Measurements from ENCODE around the gene CHAC1. TPM values are rescaled to one million over a fixed set of nuclear protein-coding genes. Genes with fewer than 3 reads are reported as not detected.

The CHAC1 gene
- total RNA-seq, 1 experiment from 2014 or later: 48.7 TPM

DNA sequence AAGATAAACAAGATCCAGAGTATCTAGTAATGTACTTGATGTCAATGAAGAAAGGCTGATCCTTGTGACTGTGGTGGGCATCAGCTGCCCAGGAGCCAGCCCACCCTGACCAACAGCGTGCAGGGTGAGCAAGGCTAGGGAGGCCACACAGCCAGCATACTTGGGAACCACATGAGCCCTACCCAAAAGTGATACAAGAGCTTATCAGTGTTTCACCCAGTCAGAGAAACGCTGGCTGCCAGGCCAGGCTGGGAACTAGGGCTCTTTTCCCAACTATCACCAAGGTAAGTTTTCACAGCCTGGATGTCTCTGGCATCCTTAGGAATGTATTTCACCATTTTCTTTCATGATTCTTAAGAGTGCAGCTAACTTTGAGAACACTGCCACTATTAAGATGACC, 24.9 kb downstream of the CHAC1 start:
- no peaks in the 10 kb centered on the region for H3K9me3 Mint-ChIP-seq
- no peak overlapping the region for H3K14ac ChIP-seq (ENCODE audit: insufficient read depth, low read length)
- WGBS (ENCODE audit: extremely low coverage, insufficient read length, low lambda C conversion rate): no CpG with 5 or more reads among the region's 2 CpGs
- TF ChIP-seq, protein P1, sequence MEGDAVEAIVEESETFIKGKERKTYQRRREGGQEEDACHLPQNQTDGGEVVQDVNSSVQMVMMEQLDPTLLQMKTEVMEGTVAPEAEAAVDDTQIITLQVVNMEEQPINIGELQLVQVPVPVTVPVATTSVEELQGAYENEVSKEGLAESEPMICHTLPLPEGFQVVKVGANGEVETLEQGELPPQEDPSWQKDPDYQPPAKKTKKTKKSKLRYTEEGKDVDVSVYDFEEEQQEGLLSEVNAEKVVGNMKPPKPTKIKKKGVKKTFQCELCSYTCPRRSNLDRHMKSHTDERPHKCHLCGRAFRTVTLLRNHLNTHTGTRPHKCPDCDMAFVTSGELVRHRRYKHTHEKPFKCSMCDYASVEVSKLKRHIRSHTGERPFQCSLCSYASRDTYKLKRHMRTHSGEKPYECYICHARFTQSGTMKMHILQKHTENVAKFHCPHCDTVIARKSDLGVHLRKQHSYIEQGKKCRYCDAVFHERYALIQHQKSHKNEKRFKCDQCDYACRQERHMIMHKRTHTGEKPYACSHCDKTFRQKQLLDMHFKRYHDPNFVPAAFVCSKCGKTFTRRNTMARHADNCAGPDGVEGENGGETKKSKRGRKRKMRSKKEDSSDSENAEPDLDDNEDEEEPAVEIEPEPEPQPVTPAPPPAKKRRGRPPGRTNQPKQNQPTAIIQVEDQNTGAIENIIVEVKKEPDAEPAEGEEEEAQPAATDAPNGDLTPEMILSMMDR (conservative IDR thresholded peaks at IDR 0.05): no peak
- no peaks in the 10 kb centered on the region for H4K20me1 ChIP-seq (ENCODE audit: control insufficient read depth, insufficient read depth, insufficient read length)
- H3K4me2 ChIP-seq (ENCODE audit: insufficient read depth, insufficient read length, low read length): no peak overlapping the region
- H3K9ac ChIP-seq (ENCODE audit: extremely low read depth, insufficient read length, low read length): no peak overlapping the region
- no peak overlapping the region for H4K8ac ChIP-seq (replicated peaks; ENCODE audit: insufficient read length, low read depth, low read length)
- H3K18ac ChIP-seq (ENCODE audit: insufficient read length, low read depth, low read length): no peak overlapping the region
- 0 out of 7 replicates have a peak overlapping the region, but pooled peaks of 1 of the 3 experiments have one; percentile 42 for H3K27ac Mint-ChIP-seq
- no peak overlapping the region for H3T11ph ChIP-seq (ENCODE audit: low read length)
- peaks cover 27 to 74% (median 66%) of the 10 kb centered on the region in 3 experiments for H3K36me3 Mint-ChIP-seq (ENCODE audit: insufficient read depth in 1 of 3, low read depth in 3 of 3)
- no peaks in the 10 kb centered on the region for H3K4me1 Mint-ChIP-seq
- no peak for DNase-seq
- H2AFZ ChIP-seq (ENCODE audit: low read length): no peak overlapping the region
- no peak overlapping the region for H3K27ac ChIP-seq (ENCODE audit: insufficient read length, low read depth, low read length)
- no peak overlapping the region for H3K23ac ChIP-seq (ENCODE audit: insufficient read length, low read depth, low read length)
- no peak overlapping the region for H3K4me3 Mint-ChIP-seq
- no peaks in the 10 kb centered on the region for H3K4me1 ChIP-seq (ENCODE audit: insufficient read depth, low read length)
- H2BK5ac ChIP-seq (ENCODE audit: insufficient read length, low read length): no peak overlapping the region
- H3K27me3 Mint-ChIP-seq (ENCODE audit: low read depth): no peaks in the 10 kb centered on the region
- H3K79me1 ChIP-seq (ENCODE audit: insufficient read depth, low read depth, low read length, poor library complexity, severe bottlenecking): no peaks in the 10 kb centered on the region
- H3K27me3 ChIP-seq (ENCODE audit: insufficient read depth, low read length): no peaks in the 10 kb centered on the region
- H2AK5ac ChIP-seq (ENCODE audit: insufficient read length, low read length): no peak overlapping the region
- H4K91ac ChIP-seq (ENCODE audit: insufficient read length, low read depth, low read length): no peak overlapping the region
- no peak overlapping the region for H2BK20ac ChIP-seq (ENCODE audit: low read depth, low read length, poor library complexity, severe bottlenecking)
- H2BK120ac ChIP-seq (ENCODE audit: low read depth, low read length, poor library complexity, severe bottlenecking): no peak overlapping the region
- no peak overlapping the region for H3K4ac ChIP-seq (ENCODE audit: low read depth, low read length)
- no peaks in the 10 kb centered on the region for H3K9me3 ChIP-seq (ENCODE audit: control insufficient read depth, low read depth, low read length)
- no peaks in the 10 kb centered on the region for H3K79me2 ChIP-seq (ENCODE audit: insufficient read depth, low read length)
- no peak overlapping the region for H3K56ac ChIP-seq (ENCODE audit: insufficient read length, low read depth, low read length)
- no peaks in the 10 kb centered on the region for H3K23me2 ChIP-seq (ENCODE audit: insufficient read length, low read depth, low read length, poor library complexity, severe bottlenecking)
- no peak overlapping the region for H4K5ac ChIP-seq (ENCODE audit: insufficient read length, low read depth, low read length)
- no peak overlapping the region for H2BK15ac ChIP-seq (ENCODE audit: low read depth, low read length)
- no peak overlapping the region for H2BK12ac ChIP-seq (ENCODE audit: insufficient read length, low read depth, low read length)

All from H9 (cell line).